Hematopoietic multipotent progenitor cell treated with erythropoietin and hydrocortisone succinate and interleukin-3 and kit ligand, for 6 days (in vitro differentiated cells): Measurements from ENCODE around the gene CDA.

Source experiments
- DNase-seq: peaks from one replicate; pipeline ENCODE4 v3.0.0-alpha.2; 2015

Gene CDA

GRCh38 chr1:20658166-20658915, 69.4 kb downstream of the CDA start:
- no peak for DNase-seq

DNA sequence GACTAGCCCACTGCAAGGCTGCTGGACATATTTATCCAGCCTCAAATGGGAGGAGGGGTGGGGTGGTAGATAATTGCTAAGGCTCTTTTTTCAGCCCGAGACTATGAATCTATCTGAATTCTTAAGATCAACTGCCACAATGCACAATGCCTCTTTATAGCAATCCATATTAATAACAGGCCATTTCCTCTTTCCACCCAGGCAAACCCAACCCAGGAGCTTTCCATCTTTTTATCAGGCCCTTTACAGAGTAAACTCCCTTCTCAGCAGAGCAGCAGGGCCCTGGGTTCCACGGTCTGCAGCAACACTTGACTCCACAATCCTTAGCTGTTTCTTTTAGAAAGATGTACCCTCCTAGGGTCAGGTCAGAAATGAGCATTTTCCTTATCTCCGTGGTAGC, 71.5 kb downstream of the CDA start:
- DNase-seq = peak; percentile 44

DNA sequence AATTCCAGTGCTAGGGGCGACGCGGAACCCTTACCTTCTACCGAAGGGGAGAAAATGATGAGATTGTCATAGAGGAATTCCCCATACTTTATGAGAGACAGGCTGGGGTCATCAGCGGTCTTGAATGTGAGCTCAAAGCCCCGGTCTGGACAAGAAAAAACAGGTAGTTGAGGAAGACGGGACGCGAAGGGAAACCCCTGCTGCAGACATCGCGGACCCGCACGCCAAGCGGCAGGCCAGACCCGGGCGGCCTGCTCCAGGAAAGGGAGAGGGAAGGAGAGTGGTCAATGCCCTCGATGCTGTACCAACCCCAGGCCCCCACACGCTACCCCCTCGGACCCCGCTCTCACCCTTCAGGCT, 71.9 kb downstream of the CDA start:
- no peak for DNase-seq

DNA sequence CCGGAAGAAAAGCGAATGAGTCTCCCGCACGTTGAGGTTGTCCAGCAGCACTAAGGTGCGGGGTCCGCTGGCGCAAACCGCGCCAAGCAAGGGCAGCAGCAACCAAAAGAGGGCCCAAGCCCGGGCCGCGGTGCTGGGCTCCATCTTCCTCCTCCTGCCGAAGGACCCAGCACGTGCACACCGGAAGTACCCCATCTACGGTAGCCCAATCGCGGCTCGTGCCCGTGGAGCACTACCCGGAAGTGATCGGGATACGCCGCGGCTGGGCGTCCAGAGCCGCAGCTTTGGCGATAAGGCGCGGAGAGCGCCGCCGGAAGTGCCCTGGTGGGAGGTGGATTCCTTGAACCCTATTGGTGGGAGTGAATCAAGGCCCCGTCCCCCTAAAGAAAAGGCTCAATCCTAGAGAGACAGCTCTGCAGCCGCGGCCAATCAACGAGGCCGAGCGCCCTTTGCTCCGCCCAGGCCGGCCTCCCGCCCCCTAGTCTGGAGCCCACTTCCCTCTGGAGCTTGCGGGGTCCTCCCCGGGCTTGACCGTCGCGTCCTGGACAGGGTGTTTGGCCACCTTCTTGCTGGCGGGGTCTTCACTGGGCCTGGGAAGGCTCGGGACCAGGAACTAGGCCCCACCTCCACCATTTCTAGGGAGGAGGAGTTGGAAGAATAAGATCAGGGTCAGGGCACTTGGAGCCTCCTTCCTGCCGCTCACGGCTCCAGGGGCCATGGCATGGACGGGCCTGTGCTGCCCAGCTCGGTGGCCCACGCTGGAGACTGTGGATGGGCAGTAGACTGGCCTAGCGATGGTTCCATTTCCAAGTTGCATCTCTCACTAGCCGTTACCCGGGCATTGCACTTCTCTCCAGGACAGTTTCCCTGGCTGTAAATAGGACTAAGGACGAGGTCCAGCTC, 72.6 kb downstream of the CDA start, which contains the start of gene DDOST:
TSS of gene DDOST (minus strand) at position 163 of the 903 bp plus-strand sequence. CDS start at position 144, 19 bp downstream.
- peak; percentile 99 for DNase-seq

DNA sequence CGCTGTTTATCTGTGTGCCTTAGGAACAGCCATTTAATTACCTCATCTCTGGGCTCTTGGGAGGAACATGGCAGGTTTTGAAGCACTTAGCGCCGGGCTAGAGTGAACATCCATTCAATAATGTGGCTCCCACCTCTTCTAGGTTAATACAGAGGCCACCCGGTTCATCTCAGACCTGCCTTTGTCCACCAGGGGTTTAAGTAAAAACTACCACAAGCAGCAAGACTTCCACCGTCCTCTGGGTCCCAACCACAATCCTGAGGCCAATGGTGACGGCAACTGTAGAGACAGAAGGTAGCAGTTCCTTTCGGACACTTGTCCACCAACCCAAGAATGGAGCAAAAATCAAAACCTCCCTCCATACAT, 73.2 kb downstream of the CDA start:
- DNase-seq = peak; percentile 23

DNA sequence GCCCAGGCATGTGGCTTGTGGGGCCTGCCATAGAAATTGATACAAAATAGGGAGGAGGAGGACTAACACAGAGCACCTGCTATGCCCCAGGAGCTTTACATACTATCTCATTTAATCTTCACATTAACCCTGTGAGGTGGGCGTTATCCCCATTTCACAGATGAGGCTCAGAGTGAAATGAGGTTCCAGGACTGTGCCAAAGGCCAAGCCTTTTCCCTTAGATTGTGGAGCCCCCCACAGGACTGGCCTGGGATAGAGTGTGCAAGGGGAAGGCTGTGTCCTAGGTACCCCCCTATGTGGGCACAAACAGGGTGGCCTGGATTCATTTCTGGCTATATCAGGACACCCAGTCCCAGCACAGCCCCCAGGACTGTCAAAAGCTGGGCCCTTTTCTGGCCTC, 74.5 kb downstream of the CDA start:
- DNase-seq = peak; percentile 30

GRCh38 chr1:20663969-20664715, 75.2 kb downstream of the CDA start:
- DNase-seq = no peak

GRCh38 chr1:20665726-20666125, 76.8 kb downstream of the CDA start:
- no peak for DNase-seq

DNA sequence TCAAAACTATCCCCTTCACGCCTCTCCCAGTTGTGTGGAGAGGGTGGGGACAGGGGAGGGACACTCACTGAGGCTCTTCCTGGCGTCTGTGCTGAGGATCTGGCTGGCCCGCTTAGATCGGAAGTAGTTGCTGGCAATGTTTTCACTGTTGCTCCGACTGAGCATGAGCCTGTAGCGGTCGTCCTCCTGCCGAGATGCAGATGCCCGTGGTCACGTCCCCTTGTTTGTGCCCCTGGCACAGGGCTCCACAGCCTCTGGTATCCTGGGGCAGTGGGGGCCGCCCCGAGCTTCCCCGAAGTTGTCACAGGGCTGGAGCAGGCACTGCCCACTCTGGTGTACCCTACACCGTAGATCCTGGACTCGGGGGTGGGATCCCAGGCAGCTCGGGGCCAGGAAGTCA, 77.2 kb downstream of the CDA start:
- no peak for DNase-seq

DNA sequence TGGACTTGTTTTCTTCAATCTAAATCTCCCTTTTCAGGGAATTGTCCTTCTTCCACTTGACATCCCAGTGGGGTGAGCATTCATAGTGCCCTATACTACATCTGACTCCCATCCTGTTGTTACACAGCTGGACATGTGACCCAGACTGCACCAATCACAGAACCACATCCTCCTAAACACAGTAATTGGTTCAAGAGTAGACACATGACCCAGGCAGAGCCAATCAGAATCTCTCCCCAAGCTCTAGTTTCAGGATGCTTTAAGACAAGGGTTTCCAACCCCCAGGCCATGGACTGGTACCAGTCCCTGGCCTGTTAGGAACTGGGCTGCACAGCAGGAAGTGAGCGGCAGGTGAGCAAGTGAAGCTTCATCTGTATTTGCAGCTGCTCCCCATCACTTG, 77.9 kb downstream of the CDA start:
- peak; percentile 42 for DNase-seq
